HG02840 (cell line): ENCODE measurements around the gene ZBTB11.
"Not testable (repeated sequence)": the region's sequence is repeated elsewhere in the genome, so short reads cannot be mapped to it uniquely, and the experiment has no call there.

Experiments
- ATAC-seq: cut with Tn5 transposase; IDR thresholded peaks from one replicate; pipeline ENCODE4 v1.9.1; 2021; ENCODE audit warnings: mild to moderate bottlenecking, moderate library complexity, moderate number of reproducible peaks; ENCODE audit not compliant: unreplicated experiment, low FRiP score

ZBTB11 gene

DNA sequence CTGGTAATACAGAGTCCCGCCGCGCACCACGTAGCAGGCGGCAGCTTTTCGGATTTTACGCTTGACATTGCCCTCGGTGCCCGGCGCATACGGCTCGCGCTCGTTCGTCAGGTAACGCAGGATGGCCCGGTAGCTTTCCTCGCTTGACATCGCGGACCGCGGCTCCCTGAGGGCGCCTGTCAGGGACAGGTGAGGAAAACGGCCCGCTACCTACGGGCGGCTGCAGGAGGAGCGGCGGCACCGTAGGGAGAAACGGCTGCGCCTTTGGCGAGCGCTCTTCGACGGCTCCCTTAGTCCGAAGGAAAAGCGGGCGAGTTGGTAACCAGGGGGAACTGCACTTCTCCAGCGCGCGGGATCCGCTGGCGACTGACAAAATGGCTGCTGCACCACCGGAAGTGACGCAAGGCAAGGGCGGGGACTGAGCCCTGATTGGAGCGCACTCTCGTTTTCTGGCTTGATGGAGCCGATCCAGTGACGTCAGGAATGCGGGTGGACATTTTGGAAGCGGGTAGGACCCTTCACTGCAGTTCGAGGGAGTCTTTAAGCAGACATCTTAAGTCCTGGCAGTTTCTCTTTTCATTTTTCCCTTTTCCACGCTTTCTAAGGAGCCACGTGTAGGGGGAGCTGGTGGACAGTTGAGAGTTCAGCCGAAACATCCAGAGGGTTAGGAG lies at the start of gene ZBTB11:
Gene ZBTB11, minus strand, starts transcription at position 368 of the 671 bp plus-strand sequence. Its CDS starts 218 bp downstream, at position 150.
- peak; percentile 63 for ATAC-seq

- ATAC-seq: no peak
Measured at GRCh38 chr3:101725890-101726275, 49.0 kb upstream of the ZBTB11 start.

DNA sequence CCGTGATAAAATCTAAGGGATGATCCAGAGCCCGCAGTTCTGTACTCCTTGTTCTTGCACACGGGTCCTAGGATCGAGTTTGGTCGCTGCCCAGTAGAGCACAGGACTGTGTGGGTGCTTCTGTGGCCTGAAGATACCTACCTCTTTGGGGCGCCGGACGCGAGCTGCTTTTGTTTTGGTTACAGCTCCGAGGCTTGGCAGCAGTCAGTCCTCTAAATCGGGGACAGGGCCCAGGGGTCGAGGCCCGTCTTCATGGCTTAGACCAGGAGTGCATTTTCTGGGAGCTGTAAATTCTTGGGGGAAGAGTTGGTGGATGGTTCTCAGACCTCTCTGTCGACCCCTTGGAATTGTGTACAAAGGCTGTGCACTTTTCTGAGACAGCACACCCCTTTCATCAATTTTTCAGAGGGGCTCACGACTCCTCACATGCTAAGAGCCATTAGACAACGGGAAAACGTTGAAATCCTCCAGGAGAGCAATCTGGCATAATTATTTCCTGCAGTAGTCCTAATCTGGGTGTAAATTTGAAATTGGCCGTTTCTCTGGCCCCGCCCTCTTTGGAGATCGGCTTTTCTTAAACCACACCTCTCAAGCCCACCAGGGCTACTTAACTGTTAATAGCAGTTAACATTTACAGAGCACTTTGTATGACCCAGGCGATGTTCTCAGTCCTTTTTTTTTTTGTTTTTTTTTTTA lies 48.4 kb upstream of the ZBTB11 start:
- peak; percentile 7 for ATAC-seq

- ATAC-seq: peak; percentile 90
Measured at GRCh38 chr3:101724329-101725193, 47.6 kb upstream of the ZBTB11 start, which contains the start of gene CEP97. Gene CEP97 (plus strand): TSS chr3:101724614. CDS start chr3:101724677, 63 bp downstream.

GRCh38 chr3:101722394-101723173 lies 45.7 kb upstream of the ZBTB11 start:
- peak; percentile 50 for ATAC-seq

- ATAC-seq: no peak
Measured at GRCh38 chr3:101720851-101721840, 44.2 kb upstream of the ZBTB11 start.

- no peak for ATAC-seq
Measured at GRCh38 chr3:101719604-101720185, 42.8 kb upstream of the ZBTB11 start.

- no peak for ATAC-seq
Measured at GRCh38 chr3:101718455-101718854, 41.5 kb upstream of the ZBTB11 start.

DNA sequence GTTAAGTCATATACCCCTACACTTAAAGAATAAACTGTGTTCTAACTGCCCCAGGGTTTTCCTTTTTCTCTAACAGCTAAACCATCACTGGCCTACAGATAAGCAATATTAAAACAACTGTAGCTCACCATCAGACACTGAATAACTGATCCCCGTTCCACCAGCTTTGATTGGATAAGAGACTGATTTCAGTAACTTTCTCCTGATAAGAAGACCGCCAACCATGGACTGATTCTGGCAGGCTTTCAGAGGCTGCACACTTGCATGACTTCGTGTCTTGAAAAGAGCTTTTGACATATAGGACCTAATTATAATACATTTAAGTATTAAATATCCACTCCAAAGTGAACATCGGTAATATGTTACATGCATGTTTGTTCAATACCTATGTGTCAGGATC lies 32.2 kb upstream of the ZBTB11 start:
- no peak for ATAC-seq

- ATAC-seq: not testable (repeated sequence)
Measured at GRCh38 chr3:101704639-101705038, 27.7 kb upstream of the ZBTB11 start.

DNA sequence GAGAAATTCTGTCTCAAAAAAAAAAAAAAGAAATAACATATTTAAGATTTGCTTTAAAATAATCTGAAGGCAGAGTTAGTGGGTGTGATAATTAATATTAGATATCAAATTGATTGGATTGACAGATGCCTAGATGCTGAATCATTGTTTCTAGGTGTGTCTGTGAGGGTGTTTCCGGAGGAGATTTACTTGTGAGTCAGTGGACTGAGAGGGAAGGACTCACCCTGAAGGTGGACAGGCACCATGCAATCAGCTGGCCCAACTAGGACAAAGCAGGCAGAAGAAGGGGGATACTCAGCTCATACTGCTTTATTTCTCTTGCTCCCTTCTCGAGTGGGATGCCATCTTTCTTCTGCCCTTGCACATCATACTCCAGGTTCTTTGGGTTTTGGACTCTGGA lies 26.2 kb upstream of the ZBTB11 start:
- ATAC-seq: no peak

GRCh38 chr3:101702726-101703125 lies 25.8 kb upstream of the ZBTB11 start:
- no peak for ATAC-seq

- ATAC-seq: no peak
Measured at GRCh38 chr3:101701696-101702634, 25.0 kb upstream of the ZBTB11 start.

GRCh38 chr3:101695779-101696372 lies 18.9 kb upstream of the ZBTB11 start:
- no peak for ATAC-seq

DNA sequence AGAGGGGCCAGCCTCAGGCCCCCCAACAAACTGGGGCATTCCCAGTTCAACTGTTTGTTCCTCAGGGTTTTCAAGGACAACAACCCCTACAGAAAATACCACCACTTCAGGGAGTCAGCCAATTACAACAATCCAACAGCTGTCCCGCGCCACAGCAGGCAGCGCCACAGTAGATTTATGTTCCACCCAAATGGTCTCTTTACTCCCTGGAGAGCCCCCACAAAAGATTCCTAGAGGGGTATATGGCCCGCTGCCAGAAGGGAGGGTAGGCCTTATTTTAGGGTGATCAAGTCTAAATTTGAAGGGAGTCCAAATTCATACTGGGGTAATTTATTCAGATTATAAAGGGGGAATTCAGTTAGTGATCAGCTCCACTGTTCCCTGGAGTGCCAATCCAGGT lies 17.9 kb upstream of the ZBTB11 start:
- not testable (repeated sequence) for ATAC-seq

DNA sequence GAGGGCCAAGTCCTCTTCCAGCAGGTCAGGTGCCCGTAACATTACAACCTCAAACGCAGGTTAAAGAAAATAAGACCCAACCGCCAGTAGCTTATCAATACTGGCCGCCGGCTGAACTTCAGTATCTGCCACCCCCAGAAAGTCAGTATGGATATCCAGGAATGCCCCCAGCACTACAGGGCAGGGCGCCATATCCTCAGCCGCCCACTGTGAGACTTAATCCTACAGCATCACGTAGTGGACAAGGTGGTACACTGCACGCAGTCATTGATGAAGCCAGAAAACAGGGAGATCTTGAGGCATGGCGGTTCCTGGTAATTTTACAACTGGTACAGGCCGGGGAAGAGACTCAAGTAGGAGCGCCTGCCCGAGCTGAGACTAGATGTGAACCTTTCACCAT lies 16.6 kb upstream of the ZBTB11 start:
- ATAC-seq: peak; percentile 71
